ENCODE results near the gene ITSN1.
"Not testable (repeated sequence)": the region's sequence is repeated elsewhere in the genome, so short reads cannot be mapped to it uniquely, and the experiment has no call there.

DNA sequence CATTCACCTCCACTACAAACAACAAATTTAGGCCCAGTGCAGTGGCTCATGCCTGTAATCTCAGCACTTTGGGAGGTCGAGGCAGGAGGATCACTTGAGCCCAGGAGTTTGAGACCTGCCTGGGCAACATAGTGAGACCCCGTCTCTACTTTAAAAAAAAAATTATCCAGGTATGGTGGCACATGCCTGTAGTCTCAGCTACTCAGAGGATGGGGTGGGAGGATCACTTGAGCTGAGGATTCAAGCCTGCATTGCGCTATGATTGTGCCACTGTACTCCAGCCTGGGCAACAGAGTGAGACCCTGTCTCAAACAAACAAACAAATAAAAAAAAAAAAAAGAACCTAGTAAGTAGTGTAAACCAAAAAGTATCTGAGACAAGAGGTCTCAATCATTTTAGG lies 86.8 kb downstream of the ITSN1 start:
- TF ChIP-seq, protein P1, sequence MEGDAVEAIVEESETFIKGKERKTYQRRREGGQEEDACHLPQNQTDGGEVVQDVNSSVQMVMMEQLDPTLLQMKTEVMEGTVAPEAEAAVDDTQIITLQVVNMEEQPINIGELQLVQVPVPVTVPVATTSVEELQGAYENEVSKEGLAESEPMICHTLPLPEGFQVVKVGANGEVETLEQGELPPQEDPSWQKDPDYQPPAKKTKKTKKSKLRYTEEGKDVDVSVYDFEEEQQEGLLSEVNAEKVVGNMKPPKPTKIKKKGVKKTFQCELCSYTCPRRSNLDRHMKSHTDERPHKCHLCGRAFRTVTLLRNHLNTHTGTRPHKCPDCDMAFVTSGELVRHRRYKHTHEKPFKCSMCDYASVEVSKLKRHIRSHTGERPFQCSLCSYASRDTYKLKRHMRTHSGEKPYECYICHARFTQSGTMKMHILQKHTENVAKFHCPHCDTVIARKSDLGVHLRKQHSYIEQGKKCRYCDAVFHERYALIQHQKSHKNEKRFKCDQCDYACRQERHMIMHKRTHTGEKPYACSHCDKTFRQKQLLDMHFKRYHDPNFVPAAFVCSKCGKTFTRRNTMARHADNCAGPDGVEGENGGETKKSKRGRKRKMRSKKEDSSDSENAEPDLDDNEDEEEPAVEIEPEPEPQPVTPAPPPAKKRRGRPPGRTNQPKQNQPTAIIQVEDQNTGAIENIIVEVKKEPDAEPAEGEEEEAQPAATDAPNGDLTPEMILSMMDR (IDR thresholded peaks at IDR 0.05) = not testable (repeated sequence)
- TF ChIP-seq POLR2A (IDR thresholded peaks at IDR 0.05) = not testable (repeated sequence)
